Lung (tissue), 12 donors: ENCODE measurements around the gene TRABD2B. TPM values are rescaled to one million over a fixed set of nuclear protein-coding genes. Genes with fewer than 3 reads are reported as not detected.

Source experiments
- ATAC-seq: fragments of 200-7000 bp; cut with Tn5 transposase; one replicate; pipeline ENCODE4 v1.9.1; 2020; ENCODE audit warnings: moderate number of reproducible peaks; ENCODE audit not compliant: insufficient read depth, low FRiP score
- DNase-seq, 3 donors: peaks; one replicate each; pipeline ENCODE4 v3.0.0-alpha.2; 2013 to 2017
- H3K27ac ChIP-seq, 2 donors: one replicate each; pipeline ENCODE4 v1.5.1; 2013; ENCODE audit warnings: mild to moderate bottlenecking in 2 of 2, moderate library complexity in 2 of 2, control low read depth in 1 of 2, inconsistent platforms in 1 of 2, low read depth in 1 of 2, low read length in 1 of 2
- H3K27me3 ChIP-seq, 3 donors: one replicate each; pipeline ENCODE4 v1.5.1; 2013; ENCODE audit warnings: low read length in 2 of 3; ENCODE audit not compliant: control insufficient read depth in 3 of 3, insufficient read depth in 3 of 3
- H3K36me3 ChIP-seq, 4 donors: one replicate each; pipeline ENCODE4 v1.5.1; 2013; ENCODE audit warnings: low read length in 4 of 4, mild to moderate bottlenecking in 1 of 4, moderate library complexity in 1 of 4; ENCODE audit not compliant: control insufficient read depth in 4 of 4, insufficient read depth in 4 of 4
- H3K4me1 ChIP-seq, 5 donors: one replicate each; pipeline ENCODE4 v1.5.1; 2013; ENCODE audit warnings: low read length in 5 of 5, mild to moderate bottlenecking in 2 of 5, moderate library complexity in 1 of 5; ENCODE audit not compliant: control insufficient read depth in 5 of 5, insufficient read depth in 5 of 5
- H3K4me3 ChIP-seq: one replicate; pipeline ENCODE4 v1.5.1; 2013; ENCODE audit warnings: mild to moderate bottlenecking, control low read depth, moderate library complexity
- H3K9ac ChIP-seq, 2 donors: one replicate each; pipeline ENCODE4 v1.5.1; 2013; ENCODE audit warnings: low read length in 2 of 2, control low read depth in 1 of 2; ENCODE audit not compliant: insufficient read depth in 1 of 2
- H3K9me3 ChIP-seq, 4 donors: one replicate each; pipeline ENCODE4 v1.5.1; 2013; ENCODE audit warnings: low read length in 3 of 4, mild to moderate bottlenecking in 1 of 4, moderate library complexity in 1 of 4; ENCODE audit not compliant: control insufficient read depth in 4 of 4, insufficient read depth in 3 of 4
- CTCF ChIP-seq: IDR thresholded peaks from 2 replicates; pipeline ENCODE4 v1.5.1; 2012; ENCODE audit warnings: mild to moderate bottlenecking; ENCODE audit errors: control extremely low read depth, extremely low read depth
- WGBS, 2 donors: extraction: QIAGEN DNeasy Blood & Tissue Kit; methylation state at CpG; one replicate each; pipeline ENCODE4 v1.1.7; 2013; 5-methylcytosine and 5-hydroxymethylcytosine counted together
- polyA plus RNA-seq, 2 donors: library from polyadenylated mRNA; stranded (reverse); fragments of 200-250 nt; gene quantifications; one replicate each; pipeline ENCODE4 v1.2.1, GENCODE V29; 2013
- total RNA-seq, 2 donors: library from RNA; depleted of rRNA in 1 of 2; stranded (reverse); fragments of >200 nt in 1 of 2; gene quantifications; one replicate each; pipeline ENCODE4 v1.2.1, GENCODE V29; 2014 to 2021
- donor health status: control.
- donor health status: control.
- donor health status: Bipolar disorder and iron deficiency.
- donor health status: healthy.
- donor health status: DM: yes; HTN: yes; CAD: no.

Gene TRABD2B
- total and polyA plus RNA-seq, 4 donors, result 0.37 to 1.9 (median 0.64) TPM

- DNase-seq, result peak in 2 of 3 donors; percentile 38 to 49
- H3K4me3 ChIP-seq, result no peak overlapping the region
- 70 to 89% methylated on average over 6 of the region's 6 CpGs for WGBS, 2 donors
- H3K27me3 ChIP-seq, result no peaks in the 10 kb centered on the region
- ATAC-seq, result no peak
- H3K9me3 ChIP-seq, result no peaks in the 10 kb centered on the region
- peaks cover 0 to 22% (median 13%) of the 10 kb centered on the region in 5 donors for H3K4me1 ChIP-seq
- H3K9ac ChIP-seq, result peak overlapping the region in 1 of 2 donors; percentile 24
- TF ChIP-seq CTCF, result no peak
- H3K27ac ChIP-seq, result no peak overlapping the region
- no peaks in the 10 kb centered on the region for H3K36me3 ChIP-seq
Observed at GRCh38 chr1:47875036-47875435, 122.1 kb downstream of the TRABD2B start.

- H3K4me3 ChIP-seq, result no peak overlapping the region
- H3K9me3 ChIP-seq, result no peaks in the 10 kb centered on the region
- H3K27ac ChIP-seq, result no peak overlapping the region
- DNase-seq (no peak), ATAC-seq (no peak)
- H3K9ac ChIP-seq, result no peak overlapping the region
- no peaks in the 10 kb centered on the region for H3K36me3 ChIP-seq
- H3K27me3 ChIP-seq, result no peaks in the 10 kb centered on the region
- H3K4me1 ChIP-seq, result peaks cover 0 to 22% (median 13%) of the 10 kb centered on the region in 5 donors
- WGBS, 2 donors, result 89 to 91% methylated on average over 6 of the region's 6 CpGs
- no peak for TF ChIP-seq CTCF
Observed at GRCh38 chr1:47873337-47873736, 123.8 kb downstream of the TRABD2B start.

GRCh38 chr1:47872886-47873285 lies 124.3 kb downstream of the TRABD2B start:
- DNase-seq, result no peak
- H3K9ac ChIP-seq, result no peak overlapping the region
- no peak for ATAC-seq
- no peaks in the 10 kb centered on the region for H3K36me3 ChIP-seq
- H3K4me1 ChIP-seq, result peaks cover 0 to 22% (median 13%) of the 10 kb centered on the region in 5 donors
- H3K27me3 ChIP-seq, result no peaks in the 10 kb centered on the region
- 62 to 88% methylated on average over 3 of the region's 3 CpGs for WGBS, 2 donors
- no peak for TF ChIP-seq CTCF
- H3K4me3 ChIP-seq, result no peak overlapping the region
- no peak overlapping the region for H3K27ac ChIP-seq
- H3K9me3 ChIP-seq, result no peaks in the 10 kb centered on the region

- ATAC-seq (no peak), DNase-seq (no peak)
- TF ChIP-seq CTCF, result no peak
- Histone ChIP-seq H3K27ac (no peak overlapping the region), H3K9ac (no peak overlapping the region), H3K36me3 (no peaks in the 10 kb centered on the region), H3K4me1 (peaks cover 0 to 32% (median 18%) of the 10 kb centered on the region in 5 donors), H3K9me3 (no peaks in the 10 kb centered on the region), H3K4me3 (no peak overlapping the region), H3K27me3 (no peaks in the 10 kb centered on the region)
- 89 to 94% methylated on average over 2 of the region's 2 CpGs for WGBS, 2 donors
Observed at GRCh38 chr1:47871799-47872353, 125.3 kb downstream of the TRABD2B start.
